HepG2 (cell line): Measurements from ENCODE around the gene DOCK10. TPM values are rescaled to one million over a fixed set of nuclear protein-coding genes. Genes with fewer than 3 reads are reported as not detected.

Experiments used
- ATAC-seq: fragments of 200-7000 bp; cut with Tn5 transposase; 3 replicates; pipeline ENCODE4 v1.9.1; 2020; ENCODE audit warnings: mild to moderate bottlenecking, moderate library complexity
- BruUV-seq: library from RNA; stranded (reverse); fragments of 400-500 nt; replicated peaks from 2 replicates; lab custom pipeline; 2021; lab: Mats Ljungman, UMichigan
- CTCF ChIA-PET: fragments of 300-600 bp; formaldehyde crosslinking; extraction: SDS; loops from one replicate; lab custom pipeline; 2021; ENCODE audit warnings: low total read pairs, inconsistent platforms, low intra/inter-chr PET ratio; lab: Yijun Ruan, JAX
- POLR2A ChIA-PET: fragments of 350-600 bp; sonication (Branson Sonifier 250); formaldehyde crosslinking; loops from one replicate; lab custom pipeline; 2020; ENCODE audit warnings: antibody characterized with exemption, inconsistent platforms; lab: Yijun Ruan, JAX
- DNase-seq: peaks from one replicate; pipeline ENCODE4 v3.0.0-alpha.2; 2015; ENCODE audit warnings: low spot score
- FAIRE-seq: peaks from 3 replicates; lab custom pipeline; 2011; peaks lifted over from hg19 to GRCh38; lab: Jason Lieb, UNC
- H2AFZ ChIP-seq: one replicate; pipeline ENCODE4 v1.6.1; 2011; ENCODE audit warnings: low read length, inconsistent platforms
- H3K27ac ChIP-seq: fragments of 300-600 bp; 3 replicates; pipeline ENCODE4 v1.8.0; 2011; ENCODE audit warnings: mixed run types, mild to moderate bottlenecking, mixed read lengths, low read length, inconsistent platforms; ENCODE audit not compliant: insufficient read depth; ENCODE audit errors: extremely low read length
- H3K27me3 ChIP-seq, 2 experiments: fragments of 200-600 bp in 1 of 2; 2 replicates in 1 of 2; 3 replicates in 1 of 2; pipeline versions ENCODE4 v1.6.0 to v1.8.0; 2011; ENCODE audit warnings: low read length in 2 of 2, mild to moderate bottlenecking in 2 of 2, moderate library complexity in 2 of 2, inconsistent platforms in 1 of 2; ENCODE audit not compliant: insufficient read depth in 2 of 2, control insufficient read depth in 1 of 2
- H3K36me3 ChIP-seq, 2 experiments: fragments of 200-600 bp in 1 of 2; replicated peaks in 1 of 2; 2 replicates in 1 of 2; 3 replicates in 1 of 2; pipeline versions ENCODE4 v1.5.1 to v1.8.0; 2011; ENCODE audit warnings: low read length in 2 of 2, inconsistent platforms in 1 of 2; ENCODE audit not compliant: insufficient read depth in 2 of 2, control insufficient read depth in 1 of 2
- H3K4me1 ChIP-seq: 2 replicates; pipeline ENCODE4 v1.5.1; 2012; ENCODE audit warnings: low read length, inconsistent platforms; ENCODE audit not compliant: insufficient read depth
- H3K4me2 ChIP-seq: 2 replicates; pipeline ENCODE4 v1.6.0; 2011; ENCODE audit warnings: low read depth, low read length, inconsistent platforms
- H3K4me3 ChIP-seq, 3 experiments: fragments of 200-600 bp in 1 of 3; sonication (generic), shearing (Covaris generic) in 1 of 3; replicated peaks in 1 of 3; 2 replicates each; pipeline ENCODE4 v1.5.1; 2011 to 2016; ENCODE audit warnings: low read length in 3 of 3, inconsistent platforms in 2 of 3, low read depth in 2 of 3, mild to moderate bottlenecking in 2 of 3, control low read depth in 1 of 3, mixed read lengths in 1 of 3; ENCODE audit not compliant: insufficient read depth in 1 of 3
- H3K79me2 ChIP-seq: one replicate; pipeline ENCODE4 v1.6.1; 2011; ENCODE audit warnings: low read length, inconsistent platforms; ENCODE audit not compliant: insufficient read depth
- H3K9ac ChIP-seq: 2 replicates; pipeline ENCODE4 v1.6.0; 2011; ENCODE audit warnings: mild to moderate bottlenecking, low read depth, low read length, inconsistent platforms; ENCODE audit not compliant: insufficient read depth
- H3K9me3 ChIP-seq: 2 replicates; pipeline ENCODE4 v1.5.1; 2012; ENCODE audit warnings: mild to moderate bottlenecking, low read length
- H4K20me1 ChIP-seq: 2 replicates; pipeline ENCODE4 v1.6.0; 2011; ENCODE audit warnings: inconsistent platforms, mild to moderate bottlenecking, low read length, moderate library complexity; ENCODE audit not compliant: insufficient read depth
- ATF1 ChIP-seq: IDR thresholded peaks from 2 replicates; pipeline ENCODE4 v1.6.1; 2016; ENCODE audit warnings: mild to moderate bottlenecking, control low read depth
- DNMT1 ChIP-seq: sonication (generic); formaldehyde crosslinking; IDR thresholded peaks from 2 replicates; pipeline ENCODE4 v1.5.1; 2020; ENCODE audit warnings: mild to moderate bottlenecking, missing genetic modification reagents
- NFYC ChIP-seq: IDR thresholded peaks from 2 replicates; pipeline ENCODE4 v1.6.1; 2016; ENCODE audit warnings: missing genetic modification reagents, missing compliant biosample characterization
- RBFOX2 ChIP-seq: fragments of 200-400 bp; formaldehyde crosslinking; IDR thresholded peaks from 2 replicates; pipeline ENCODE4 v1.6.1; 2017; ENCODE audit warnings: low read depth, mild to moderate bottlenecking, low read length
- SNAI1 ChIP-seq: sonication (generic); formaldehyde crosslinking; IDR thresholded peaks from 2 replicates; pipeline ENCODE4 v1.5.0; 2020; ENCODE audit warnings: mild to moderate bottlenecking, missing genetic modification reagents, borderline replicate concordance
- ZNF225 ChIP-seq: sonication (generic); formaldehyde crosslinking; IDR thresholded peaks from 2 replicates; pipeline ENCODE4 v1.4.0; 2020; ENCODE audit warnings: mild to moderate bottlenecking, missing genetic modification reagents
- ZNF773 ChIP-seq: sonication (generic); formaldehyde crosslinking; IDR thresholded peaks from 2 replicates; pipeline ENCODE4 v1.4.0; 2020; ENCODE audit warnings: missing genetic modification reagents, borderline replicate concordance
- WGBS: methylation state at CpG from one replicate; pipeline ENCODE4 v1.1.6; 2017; ENCODE audit warnings: low lambda C conversion rate; 5-methylcytosine and 5-hydroxymethylcytosine counted together
- in situ Hi-C: cut with HindIII; loops from 2 replicates; pipeline ENCODE4 v1.10.0; 2017; ENCODE audit warnings: low pct_unique_long_range_greater_than_20kb; ENCODE audit not compliant: extremely low pct_ligation_motif_present
- intact Hi-C: fragments of 100-400 bp; cut with micrococcal nuclease; formaldehyde crosslinking; loops from one replicate; pipeline ENCODE4 v1.10.0; 2022; ENCODE audit not compliant: unreplicated experiment
- polyA plus RNA-seq, 8 experiments: library from polyadenylated mRNA; depleted of rRNA in 3 of 8; stranded (reverse) in 7 of 8; unstranded in 1 of 8; fragments of >200 nt; fragmentation: Illumina TruSeq in 4 of 8; extraction: Trizol in 4 of 8; gene quantifications; 2 replicates each; pipeline versions ENCODE4 v1.2.1 to v1.2.3, GENCODE V29; 2011 to 2016; ENCODE audit warnings: low read depth in 4 of 8, missing spikeins in 1 of 8, mixed read lengths in 1 of 8; ENCODE audit not compliant: insufficient read depth in 1 of 8
- total RNA-seq, 5 experiments: library from RNA; depleted of rRNA; stranded (reverse); fragments of >200 nt; fragmentation: Illumina TruSeq; extraction: Trizol; gene quantifications; 2 replicates each; pipeline ENCODE4 v1.2.3, GENCODE V29; 2016; ENCODE audit warnings: low read depth in 1 of 5
- TF ChIP-seq, protein P1 (sequence below): sonication (generic); formaldehyde crosslinking; IDR thresholded peaks from 2 replicates; pipeline ENCODE4 v1.4.0; 2020; ENCODE audit warnings: mild to moderate bottlenecking, missing genetic modification reagents
- TF ChIP-seq, protein P2 (sequence below): sonication (generic); formaldehyde crosslinking; IDR thresholded peaks from 2 replicates; pipeline ENCODE4 v1.5.1; 2020; ENCODE audit warnings: mild to moderate bottlenecking, missing genetic modification reagents
- TF ChIP-seq, protein P3 (sequence below): sonication (generic); formaldehyde crosslinking; IDR thresholded peaks from 2 replicates; pipeline ENCODE4 v1.4.0; 2020; ENCODE audit warnings: missing genetic modification reagents, mild to moderate bottlenecking, borderline replicate concordance
- TF ChIP-seq, protein P4 (sequence below): sonication (generic); formaldehyde crosslinking; IDR thresholded peaks from 2 replicates; pipeline ENCODE4 v1.8.1; 2023; ENCODE audit warnings: mild to moderate bottlenecking, inconsistent platforms, moderate library complexity, missing genetic modification reagents, borderline replicate concordance

The DOCK10 gene
- total and polyA plus RNA-seq, 2 of the 13 experiments (the other 11 are each of a cell fraction or from before 2014, with no cell fraction given) = not detected

DNA sequence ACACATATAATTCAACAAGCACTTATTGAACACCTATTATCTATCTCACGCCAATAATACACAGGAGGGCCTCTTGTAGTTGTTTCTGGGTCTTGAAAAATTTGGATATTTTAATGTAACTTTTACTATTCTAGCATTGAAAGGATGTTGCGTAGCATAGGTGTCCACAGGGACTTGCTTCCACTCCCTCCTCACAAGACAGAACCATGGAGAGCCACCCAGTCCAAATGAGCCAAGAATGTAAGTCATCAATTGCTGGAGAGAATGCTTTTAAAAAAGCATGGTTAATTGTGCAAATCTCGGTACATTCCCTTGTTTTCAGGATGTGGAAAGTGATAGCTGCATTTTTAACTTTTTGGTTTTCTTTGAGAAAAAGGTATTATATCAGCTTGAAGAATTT, 46.8 kb downstream of the DOCK10 start:
- no peak for ATAC-seq
- 3% methylated on average over 3 of the region's 3 CpGs for WGBS
- BruUV-seq = no TSS peak
- in situ Hi-C loops (no loop called here), intact Hi-C loops (no loop called here)
- no peak for DNase-seq
- Histone ChIP-seq H3K36me3 (no peaks in the 10 kb centered on the region), H3K4me3 (no peak overlapping the region), H2AFZ (no peak overlapping the region), H3K79me2 (no peaks in the 10 kb centered on the region), H4K20me1 (no peaks in the 10 kb centered on the region), H3K9ac (no peak overlapping the region), H3K4me2 (no peak overlapping the region), H3K9me3 (no peaks in the 10 kb centered on the region), H3K27ac (no peak overlapping the region), H3K27me3 (no peaks in the 10 kb centered on the region), H3K4me1 (no peaks in the 10 kb centered on the region)
- ChIA-PET CTCF (no interaction called here), POLR2A (no interaction called here)
- FAIRE-seq = no peak
- TF ChIP-seq, protein P1, sequence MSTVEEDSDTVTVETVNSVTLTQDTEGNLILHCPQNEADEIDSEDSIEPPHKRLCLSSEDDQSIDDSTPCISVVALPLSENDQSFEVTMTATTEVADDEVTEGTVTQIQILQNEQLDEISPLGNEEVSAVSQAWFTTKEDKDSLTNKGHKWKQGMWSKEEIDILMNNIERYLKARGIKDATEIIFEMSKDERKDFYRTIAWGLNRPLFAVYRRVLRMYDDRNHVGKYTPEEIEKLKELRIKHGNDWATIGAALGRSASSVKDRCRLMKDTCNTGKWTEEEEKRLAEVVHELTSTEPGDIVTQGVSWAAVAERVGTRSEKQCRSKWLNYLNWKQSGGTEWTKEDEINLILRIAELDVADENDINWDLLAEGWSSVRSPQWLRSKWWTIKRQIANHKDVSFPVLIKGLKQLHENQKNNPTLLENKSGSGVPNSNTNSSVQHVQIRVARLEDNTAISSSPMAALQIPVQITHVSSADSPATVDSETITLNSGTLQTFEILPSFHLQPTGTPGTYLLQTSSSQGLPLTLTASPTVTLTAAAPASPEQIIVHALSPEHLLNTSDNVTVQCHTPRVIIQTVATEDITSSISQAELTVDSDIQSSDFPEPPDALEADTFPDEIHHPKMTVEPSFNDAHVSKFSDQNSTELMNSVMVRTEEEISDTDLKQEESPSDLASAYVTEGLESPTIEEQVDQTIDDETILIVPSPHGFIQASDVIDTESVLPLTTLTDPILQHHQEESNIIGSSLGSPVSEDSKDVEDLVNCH (CRISPR knock-in tag) = no peak
- TF ChIP-seq ATF1 = no peak
- TF ChIP-seq, protein P2, sequence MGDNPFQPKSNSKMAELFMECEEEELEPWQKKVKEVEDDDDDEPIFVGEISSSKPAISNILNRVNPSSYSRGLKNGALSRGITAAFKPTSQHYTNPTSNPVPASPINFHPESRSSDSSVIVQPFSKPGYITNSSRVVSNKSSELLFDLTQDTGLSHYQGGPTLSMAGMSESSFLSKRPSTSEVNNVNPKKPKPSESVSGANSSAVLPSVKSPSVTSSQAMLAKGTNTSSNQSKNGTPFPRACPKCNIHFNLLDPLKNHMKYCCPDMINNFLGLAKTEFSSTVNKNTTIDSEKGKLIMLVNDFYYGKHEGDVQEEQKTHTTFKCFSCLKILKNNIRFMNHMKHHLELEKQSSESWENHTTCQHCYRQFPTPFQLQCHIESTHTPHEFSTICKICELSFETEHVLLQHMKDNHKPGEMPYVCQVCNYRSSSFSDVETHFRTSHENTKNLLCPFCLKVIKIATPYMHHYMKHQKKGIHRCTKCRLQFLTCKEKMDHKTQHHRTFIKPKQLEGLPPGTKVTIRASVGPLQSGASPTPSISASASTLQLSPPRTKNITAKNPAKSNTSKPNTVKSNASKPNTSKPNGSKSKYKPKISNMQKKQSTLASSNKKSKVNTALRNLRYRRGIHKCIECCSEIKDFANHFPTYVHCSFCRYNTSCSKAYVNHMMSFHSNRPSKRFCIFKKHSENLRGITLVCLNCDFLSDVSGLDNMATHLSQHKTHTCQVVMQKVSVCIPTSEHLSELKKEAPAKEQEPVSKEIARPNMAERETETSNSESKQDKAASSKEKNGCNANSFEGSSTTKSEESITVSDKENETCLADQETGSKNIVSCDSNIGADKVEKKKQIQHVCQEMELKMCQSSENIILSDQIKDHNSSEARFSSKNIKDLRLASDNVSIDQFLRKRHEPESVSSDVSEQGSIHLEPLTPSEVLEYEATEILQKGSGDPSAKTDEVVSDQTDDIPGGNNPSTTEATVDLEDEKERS (CRISPR knock-in tag) = no peak
- TF ChIP-seq RBFOX2 = no peak
- TF ChIP-seq, protein P3, sequence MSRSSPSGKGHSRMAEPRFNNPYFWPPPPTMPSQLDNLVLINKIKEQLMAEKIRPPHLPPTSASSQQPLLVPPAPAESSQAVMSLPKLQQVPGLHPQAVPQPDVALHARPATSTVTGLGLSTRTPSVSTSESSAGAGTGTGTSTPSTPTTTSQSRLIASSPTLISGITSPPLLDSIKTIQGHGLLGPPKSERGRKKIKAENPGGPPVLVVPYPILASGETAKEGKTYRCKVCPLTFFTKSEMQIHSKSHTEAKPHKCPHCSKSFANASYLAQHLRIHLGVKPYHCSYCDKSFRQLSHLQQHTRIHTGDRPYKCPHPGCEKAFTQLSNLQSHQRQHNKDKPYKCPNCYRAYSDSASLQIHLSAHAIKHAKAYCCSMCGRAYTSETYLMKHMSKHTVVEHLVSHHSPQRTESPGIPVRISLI (CRISPR knock-in tag) = no peak
- no peak for TF ChIP-seq ZNF773 (CRISPR knock-in tag)
- no peak for TF ChIP-seq SNAI1
- TF ChIP-seq ZNF225 (CRISPR knock-in tag) = no peak
- no peak for TF ChIP-seq NFYC
- TF ChIP-seq DNMT1 = no peak
- TF ChIP-seq, protein P4, sequence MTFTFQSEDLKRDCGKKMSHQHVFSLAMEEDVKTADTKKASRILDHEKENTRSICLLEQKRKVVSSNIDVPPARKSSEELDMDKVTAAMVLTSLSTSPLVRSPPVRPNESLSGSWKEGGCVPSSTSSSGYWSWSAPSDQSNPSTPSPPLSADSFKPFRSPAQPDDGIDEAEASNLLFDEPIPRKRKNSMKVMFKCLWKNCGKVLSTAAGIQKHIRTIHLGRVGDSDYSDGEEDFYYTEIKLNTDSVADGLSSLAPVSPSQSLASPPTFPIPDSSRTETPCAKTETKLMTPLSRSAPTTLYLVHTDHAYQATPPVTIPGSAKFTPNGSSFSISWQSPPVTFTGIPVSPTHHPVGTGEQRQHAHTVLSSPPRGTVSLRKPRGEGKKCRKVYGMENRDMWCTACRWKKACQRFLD = no peak
